HepG2 (cell line): ENCODE data around the gene PTPRC.

ENCODE experiments used
- ATF3 ChIP-seq: sonication (generic); formaldehyde crosslinking; IDR thresholded peaks from 2 replicates; pipeline ENCODE4 v1.4.0; 2020; ENCODE audit warnings: missing genetic modification reagents
- GFI1 ChIP-seq: sonication (generic); formaldehyde crosslinking; IDR thresholded peaks from 2 replicates; pipeline ENCODE4 v1.5.0; 2020; ENCODE audit warnings: missing genetic modification reagents, mild to moderate bottlenecking, borderline replicate concordance
- HHEX ChIP-seq: IDR thresholded peaks from 2 replicates; pipeline ENCODE4 v1.6.1; 2016; ENCODE audit warnings: control low read depth
- KDM5A ChIP-seq: fragments of 200-600 bp; sonication (generic); IDR thresholded peaks from 2 replicates; pipeline ENCODE4 v1.7.0; 2018; ENCODE audit warnings: antibody characterized with exemption, mild to moderate bottlenecking, low read length, borderline replicate concordance
- NFIC ChIP-seq: IDR thresholded peaks from 2 replicates; pipeline ENCODE4 v1.6.1; 2012; ENCODE audit warnings: mild to moderate bottlenecking, low read length, inconsistent platforms
- POLR2AphosphoS5 ChIP-seq: IDR thresholded peaks from 2 replicates; pipeline ENCODE4 v1.6.1; 2012; ENCODE audit warnings: low read depth, low read length
- RAD21 ChIP-seq: fragments of 450-650 bp; formaldehyde crosslinking; IDR thresholded peaks from 2 replicates; pipeline ENCODE4 v1.5.0; 2020; ENCODE audit warnings: mild to moderate bottlenecking
- RAD51 ChIP-seq: fragments of 450-650 bp; IDR thresholded peaks from 2 replicates; pipeline ENCODE4 v1.6.1; 2016; ENCODE audit warnings: borderline replicate concordance
- ZBTB7A ChIP-seq: sonication (generic); formaldehyde crosslinking; IDR thresholded peaks from 2 replicates; pipeline ENCODE4 v1.8.0; 2022; ENCODE audit warnings: mild to moderate bottlenecking, missing genetic modification reagents
- ZNF639 ChIP-seq: conservative IDR thresholded peaks from 2 replicates; pipeline ENCODE4 v1.6.1; 2018; ENCODE audit warnings: missing genetic modification reagents

DNA sequence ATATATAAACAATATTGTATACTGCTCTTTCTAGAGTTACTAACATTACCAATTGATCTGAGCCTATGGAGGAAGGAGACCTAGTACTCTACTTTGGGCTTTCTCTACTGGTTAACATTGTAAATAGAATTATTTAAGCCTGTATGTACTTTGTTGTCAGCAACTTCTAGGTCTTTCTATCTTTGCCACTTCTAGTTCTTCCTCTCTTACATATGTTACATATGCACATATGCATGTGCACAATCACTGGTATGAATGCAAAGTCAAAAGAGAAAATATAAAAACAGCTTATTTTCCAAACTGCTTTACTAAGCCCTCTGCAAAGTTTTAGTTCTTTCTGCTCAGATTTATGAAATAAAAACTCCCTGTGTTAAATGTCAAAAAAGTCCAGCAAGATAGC, 84.3 kb downstream of the PTPRC start:
- no peak for TF ChIP-seq GFI1 (CRISPR knock-in tag)
- no peak for TF ChIP-seq RAD21 (CRISPR knock-in tag)
- TF ChIP-seq KDM5A = no peak
- no peak for TF ChIP-seq POLR2AphosphoS5
- no peak for TF ChIP-seq NFIC
- TF ChIP-seq ZNF639 (CRISPR knock-in tag) = no peak
- no peak for TF ChIP-seq ZBTB7A (CRISPR knock-in tag)
- TF ChIP-seq HHEX (CRISPR knock-in tag) = no peak
- no peak for TF ChIP-seq RAD51
- no peak for TF ChIP-seq ATF3
